Pancreas (tissue), 10 donors: ENCODE results near the gene GPD1. TPM values are rescaled to one million over a fixed set of nuclear protein-coding genes. Genes with fewer than 3 reads are reported as not detected.
A peak's percentile ranks its signal among the peaks of the same experiment; 100 is the strongest.

Experiments
- ATAC-seq, 4 donors: fragments of 200-7000 bp; cut with Tn5 transposase; one replicate each; pipeline versions ENCODE4 v1.8.0 to v1.9.1; 2020; ENCODE audit warnings: mild to moderate bottlenecking in 4 of 4, moderate library complexity in 4 of 4
- DNase-seq, 6 donors: peaks; one replicate each; pipeline ENCODE4 v3.0.0-alpha.2; 2020
- FAIRE-seq: peaks from 2 replicates; lab custom pipeline; 2012; peaks lifted over from hg19 to GRCh38; lab: Jason Lieb, UNC
- H3K27ac ChIP-seq, 4 donors: fragments of 200-600 bp; sonication (generic); 1 replicate in 3 of 4; 2 replicates in 1 of 4; pipeline versions ENCODE4 v1.5.0 to v1.8.0; 2020
- H3K27me3 ChIP-seq, 4 donors: fragments of 200-600 bp; one replicate each; pipeline ENCODE4 v1.8.0; 2021
- H3K36me3 ChIP-seq, 3 donors: fragments of 200-600 bp; sonication (generic) in 1 of 3; one replicate each; pipeline versions ENCODE4 v1.5.0 to v1.8.0; 2020 to 2021
- H3K4me1 ChIP-seq, 3 donors: fragments of 200-600 bp; one replicate each; pipeline ENCODE4 v1.8.0; 2021
- H3K4me3 ChIP-seq, 4 donors: fragments of 200-600 bp; sonication (generic) in 2 of 4; one replicate each; pipeline versions ENCODE4 v1.5.0 to v1.8.0; 2020 to 2021
- H3K9me3 ChIP-seq, 4 donors: fragments of 200-600 bp; one replicate each; pipeline ENCODE4 v1.8.0; 2021
- WGBS, 2 donors: extraction: QIAGEN DNeasy Blood & Tissue Kit; methylation state at CpG; one replicate each; pipeline ENCODE4 v1.1.7; 2013; 5-methylcytosine and 5-hydroxymethylcytosine counted together
- intact Hi-C, 3 donors: fragments of 100-400 bp; cut with DNase I; formaldehyde crosslinking; loops; one replicate each; pipeline versions ENCODE4 v1.11.1 to v1.14.2; 2022
- polyA plus RNA-seq, 2 donors: library from polyadenylated mRNA; stranded (reverse); fragments of 200-250 nt; gene quantifications; one replicate each; pipeline ENCODE4 v1.2.3, GENCODE V29; 2013
- total RNA-seq, 6 donors: library from RNA; stranded (reverse); fragmentation: NEBNext Ultra II Directional in 4 of 6; extraction: Animal tissue kit (Norgen Biotek cat#: 25700) in 4 of 6; gene quantifications; one replicate each; pipeline versions ENCODE4 v1.2.1 to v1.2.4, GENCODE V29; 2021 to 2023
- TF ChIP-seq, protein P1 (sequence below), 4 donors: fragments of 200-600 bp; sonication (generic) in 3 of 4; IDR thresholded peaks; one replicate each; pipeline versions ENCODE4 v1.5.0 to v1.8.0; 2021; ENCODE audit warnings: antibody characterized with exemption in 4 of 4
- donor health status: healthy with polysubstance abuse.
- donor health status: DM: no; HTN: no; CAD: no; lungs with moderate emphysema.
- donor health status: DM: no; HTN: no; CAD: no.
- donor health status: control.
- donor health status: control.
- donor health status: Bipolar disorder and iron deficiency.
- donor health status: DM: yes; HTN: yes; CAD: no.
- donor health status: DM: no; HTN: no; CAD: no.
- donor health status: DM: no; HTN: no; CAD: no.
- donor health status: DM: yes; HTN: yes; CAD: no.

GPD1 gene
- total and polyA plus RNA-seq, 8 donors = 0.75 to 14.2 (median 3.6) TPM

DNA sequence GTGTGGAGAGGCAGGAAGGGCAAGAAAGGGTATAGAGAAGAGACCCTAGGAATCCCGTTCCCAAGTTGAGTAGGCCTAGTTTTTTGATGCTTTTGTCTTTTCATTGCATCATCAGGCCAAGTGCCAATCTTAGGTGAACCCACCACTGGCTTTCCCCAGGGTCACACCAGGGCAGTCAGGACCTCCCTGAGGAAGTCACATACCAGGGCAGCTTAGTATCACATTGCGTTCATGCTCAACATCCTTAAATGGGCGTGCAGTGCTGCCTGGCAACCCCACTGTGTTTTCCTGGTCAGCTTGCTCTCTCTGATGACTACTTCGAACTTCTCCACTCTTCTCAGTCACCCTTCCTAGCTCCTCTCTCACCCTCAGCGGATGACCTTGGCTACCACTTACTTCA lies 37.4 kb upstream of the GPD1 start:
- no peaks in the 10 kb centered on the region for H3K27me3 ChIP-seq
- 55 to 69% methylated on average over 5 of the region's 5 CpGs for WGBS, 2 donors
- TF ChIP-seq, protein P1, sequence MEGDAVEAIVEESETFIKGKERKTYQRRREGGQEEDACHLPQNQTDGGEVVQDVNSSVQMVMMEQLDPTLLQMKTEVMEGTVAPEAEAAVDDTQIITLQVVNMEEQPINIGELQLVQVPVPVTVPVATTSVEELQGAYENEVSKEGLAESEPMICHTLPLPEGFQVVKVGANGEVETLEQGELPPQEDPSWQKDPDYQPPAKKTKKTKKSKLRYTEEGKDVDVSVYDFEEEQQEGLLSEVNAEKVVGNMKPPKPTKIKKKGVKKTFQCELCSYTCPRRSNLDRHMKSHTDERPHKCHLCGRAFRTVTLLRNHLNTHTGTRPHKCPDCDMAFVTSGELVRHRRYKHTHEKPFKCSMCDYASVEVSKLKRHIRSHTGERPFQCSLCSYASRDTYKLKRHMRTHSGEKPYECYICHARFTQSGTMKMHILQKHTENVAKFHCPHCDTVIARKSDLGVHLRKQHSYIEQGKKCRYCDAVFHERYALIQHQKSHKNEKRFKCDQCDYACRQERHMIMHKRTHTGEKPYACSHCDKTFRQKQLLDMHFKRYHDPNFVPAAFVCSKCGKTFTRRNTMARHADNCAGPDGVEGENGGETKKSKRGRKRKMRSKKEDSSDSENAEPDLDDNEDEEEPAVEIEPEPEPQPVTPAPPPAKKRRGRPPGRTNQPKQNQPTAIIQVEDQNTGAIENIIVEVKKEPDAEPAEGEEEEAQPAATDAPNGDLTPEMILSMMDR (IDR thresholded peaks at IDR 0.05) = no peak
- H3K27ac ChIP-seq = no peak overlapping the region
- H3K9me3 ChIP-seq = no peaks in the 10 kb centered on the region
- intact Hi-C loops = loop anchor here in 1 of 3 donors (10.0 kb wide), 1 partner anchor 202 kb away; no protein-coding TSS in a partner anchor
- DNase-seq (no peak), ATAC-seq (no peak), FAIRE-seq (no peak)
- no peaks in the 10 kb centered on the region for H3K36me3 ChIP-seq
- no peak overlapping the region for H3K4me3 ChIP-seq
- no peaks in the 10 kb centered on the region for H3K4me1 ChIP-seq

DNA sequence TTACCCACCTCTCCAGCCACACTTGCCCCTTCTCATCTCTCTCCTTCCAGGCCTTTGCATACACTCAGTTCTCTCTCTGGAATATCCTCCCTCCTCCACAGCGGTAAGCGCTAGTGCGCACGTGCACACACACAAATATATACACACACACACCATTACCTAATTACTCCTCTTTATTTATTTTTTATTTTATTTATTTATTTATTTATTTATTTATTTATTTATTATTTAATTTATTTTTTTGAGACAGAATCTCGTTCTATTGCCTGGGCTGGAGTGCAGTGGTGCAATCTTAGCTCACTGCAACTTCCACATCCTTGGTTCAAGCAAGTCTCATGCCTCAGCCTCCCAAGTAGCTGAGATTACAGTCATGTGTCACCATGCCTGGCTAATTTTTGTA lies 34.7 kb upstream of the GPD1 start:
- Histone ChIP-seq H3K36me3 (no peaks in the 10 kb centered on the region), H3K27ac (no peak overlapping the region), H3K27me3 (no peaks in the 10 kb centered on the region), H3K4me1 (no peaks in the 10 kb centered on the region), H3K9me3 (no peaks in the 10 kb centered on the region), H3K4me3 (no peak overlapping the region)
- intact Hi-C loops = loop anchor here in 1 of 3 donors (10.0 kb wide), 1 partner anchor 204 kb away; no protein-coding TSS in a partner anchor
- FAIRE-seq (no peak), DNase-seq (no peak), ATAC-seq (no peak)
- whole genome bisulfite sequencing, 2 donors = 87 to 88% methylated on average over 5 of the region's 5 CpGs
- TF ChIP-seq, protein P1 (IDR thresholded peaks at IDR 0.05) = no peak

DNA sequence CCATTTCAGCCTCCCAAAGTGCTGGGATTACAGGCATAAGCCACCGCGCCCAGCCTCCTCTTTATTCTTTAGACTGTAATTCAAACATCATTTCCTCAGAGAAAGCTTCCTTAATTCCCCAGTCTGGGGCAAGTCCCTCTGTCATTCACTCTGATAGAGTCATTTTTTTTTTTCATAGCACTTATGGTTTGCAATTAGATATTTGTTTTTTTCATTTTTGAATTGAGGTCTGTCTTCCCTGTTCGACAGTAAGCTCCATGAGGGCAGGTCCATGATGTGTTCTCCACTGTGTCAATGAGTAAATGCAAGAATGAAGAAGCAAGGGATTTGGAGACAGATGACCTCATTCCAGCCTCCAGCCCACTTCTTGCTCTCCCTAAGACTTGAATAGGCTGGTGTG lies 34.3 kb upstream of the GPD1 start:
- no peaks in the 10 kb centered on the region for H3K27me3 ChIP-seq
- ATAC-seq (no peak), FAIRE-seq (no peak), DNase-seq (no peak)
- no peaks in the 10 kb centered on the region for H3K4me1 ChIP-seq
- TF ChIP-seq, protein P1 (IDR thresholded peaks at IDR 0.05) = no peak
- no peaks in the 10 kb centered on the region for H3K36me3 ChIP-seq
- no peak overlapping the region for H3K4me3 ChIP-seq
- 97 to 99% methylated on average over 3 of the region's 3 CpGs for WGBS, 2 donors
- no peak overlapping the region for H3K27ac ChIP-seq
- no peaks in the 10 kb centered on the region for H3K9me3 ChIP-seq
- intact Hi-C loops = loop anchor here in 1 of 3 donors (10.0 kb wide), 1 partner anchor 205 kb away; no protein-coding TSS in a partner anchor

DNA sequence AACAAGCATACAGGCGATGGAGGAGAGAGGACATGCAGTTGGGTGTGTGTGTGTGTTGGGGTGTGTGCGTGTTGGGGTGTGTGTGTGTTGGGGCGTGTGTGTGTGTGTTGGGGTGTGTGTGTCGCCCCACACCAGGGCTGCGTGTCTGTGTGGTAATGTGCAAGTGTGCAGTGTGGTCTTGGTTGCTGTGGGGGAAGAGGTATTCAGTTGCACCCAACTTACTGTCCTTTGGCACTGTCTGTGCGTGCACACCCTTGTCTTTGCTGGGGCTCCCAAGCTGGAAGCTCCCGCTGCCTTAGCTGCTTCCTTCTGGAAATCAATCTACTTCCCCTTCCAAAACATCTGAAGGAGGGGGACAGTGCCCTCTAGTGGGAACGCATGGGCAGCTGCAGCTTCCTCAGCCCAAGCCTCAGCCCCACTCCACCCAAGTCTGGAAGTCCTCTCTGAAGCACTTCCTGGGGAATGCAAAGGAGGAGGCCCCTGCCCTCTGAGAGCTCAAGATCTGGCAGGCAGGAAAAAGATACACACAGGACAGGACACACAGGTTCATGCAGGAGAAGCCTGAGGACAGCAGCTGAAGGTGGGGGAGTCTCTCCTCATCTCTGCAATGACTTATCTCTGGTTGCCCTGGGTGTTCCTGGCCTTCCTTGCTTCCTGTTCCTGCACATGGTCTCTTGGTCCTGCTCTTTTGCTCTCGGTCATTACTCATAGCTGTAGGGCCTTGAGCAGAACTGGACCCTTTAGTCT lies 33.3 kb upstream of the GPD1 start:
- H3K4me1 ChIP-seq = no peaks in the 10 kb centered on the region
- no peak overlapping the region for H3K27ac ChIP-seq
- DNase-seq = peak; percentile 65 to 84 (median 81)
- WGBS, 2 donors = 26 to 32% methylated on average over 9 of the region's 9 CpGs
- peak; percentile 72 to 88 (median 86) for ATAC-seq
- FAIRE-seq = no peak
- intact Hi-C loops = loop anchor here in 2 of 3 donors (5.0 to 10.0 kb wide), 4 partner anchors 103 to 244 kb away; no protein-coding TSS in a partner anchor
- TF ChIP-seq, protein P1 (IDR thresholded peaks at IDR 0.05) = peak; percentile 88 to 93 (median 89)
- no peaks in the 10 kb centered on the region for H3K27me3 ChIP-seq
- H3K9me3 ChIP-seq = no peaks in the 10 kb centered on the region
- no peaks in the 10 kb centered on the region for H3K36me3 ChIP-seq
- H3K4me3 ChIP-seq = no peak overlapping the region
